Dedifferentiated amniotic fluid mesenchymal stem cell (primary cell): Measurements from ENCODE around the gene MAGED1.
"Not testable (repeated sequence)": the region's sequence is repeated elsewhere in the genome, so short reads cannot be mapped to it uniquely, and the experiment has no call there.

Source experiments
- DNase-seq: peaks from one replicate; pipeline ENCODE4 v3.0.0-alpha.2; 2016; ENCODE audit errors: extremely low spot score

MAGED1 gene

DNA sequence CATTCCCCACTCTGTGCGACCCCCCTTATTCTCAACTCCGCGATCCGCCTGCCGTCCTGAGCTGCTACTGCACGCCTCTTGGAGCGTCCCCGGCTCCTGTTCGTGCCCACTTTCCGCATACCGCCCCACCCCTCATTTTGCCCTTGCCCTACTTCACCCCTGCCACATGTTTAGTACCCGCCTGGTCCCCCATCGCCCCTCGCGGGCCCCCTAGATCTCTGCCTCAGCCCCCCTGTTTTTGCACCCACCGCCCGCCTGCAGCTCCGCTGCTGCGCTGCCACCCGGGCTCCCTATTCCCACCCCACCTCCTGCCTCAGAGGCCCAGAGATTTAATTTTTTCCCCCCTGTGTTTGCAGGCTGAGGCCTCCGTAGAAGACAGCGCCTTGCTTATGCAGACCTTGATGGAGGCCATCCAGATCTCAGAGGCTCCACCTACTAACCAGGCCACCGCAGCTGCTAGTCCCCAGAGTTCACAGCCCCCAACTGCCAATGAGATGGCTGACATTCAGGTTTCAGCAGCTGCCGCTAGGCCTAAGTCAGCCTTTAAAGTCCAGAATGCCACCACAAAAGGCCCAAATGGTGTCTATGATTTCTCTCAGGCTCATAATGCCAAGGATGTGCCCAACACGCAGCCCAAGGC is 1.4 kb downstream of the MAGED1 start:
- no peak for DNase-seq

DNA sequence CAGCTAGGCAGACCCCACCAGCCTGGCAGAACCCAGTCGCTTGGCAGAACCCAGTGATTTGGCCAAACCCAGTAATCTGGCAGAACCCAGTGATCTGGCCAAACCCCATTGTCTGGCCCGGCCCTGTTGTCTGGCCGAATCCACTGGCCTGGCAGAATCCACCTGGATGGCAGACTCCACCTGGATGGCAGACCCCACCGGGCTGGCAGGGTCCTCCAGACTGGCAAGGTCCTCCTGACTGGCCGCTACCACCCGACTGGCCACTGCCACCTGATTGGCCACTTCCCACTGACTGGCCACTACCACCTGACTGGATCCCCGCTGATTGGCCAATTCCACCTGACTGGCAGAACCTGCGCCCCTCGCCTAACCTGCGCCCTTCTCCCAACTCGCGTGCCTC is 3.2 kb downstream of the MAGED1 start:
- DNase-seq = no peak

DNA sequence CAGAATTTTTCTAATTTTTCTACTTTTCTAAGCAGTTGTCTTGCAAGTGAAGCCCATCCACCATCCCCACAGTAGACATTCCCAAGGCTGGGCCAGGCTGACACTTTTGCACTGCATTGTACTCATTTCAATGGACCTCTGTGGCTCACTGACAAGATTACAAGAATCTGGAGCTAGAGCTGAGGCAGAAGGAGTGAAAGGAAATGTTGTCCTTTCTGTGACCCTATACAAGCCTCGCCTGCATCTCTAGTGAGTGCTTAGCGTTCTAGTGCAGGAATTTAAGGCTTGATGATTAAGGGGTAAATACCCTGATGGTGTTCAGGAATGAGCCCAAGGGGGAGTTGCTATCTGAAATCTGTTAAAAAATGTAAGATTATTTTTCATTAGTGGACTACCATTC is 6.3 kb downstream of the MAGED1 start:
- no peak for DNase-seq

DNA sequence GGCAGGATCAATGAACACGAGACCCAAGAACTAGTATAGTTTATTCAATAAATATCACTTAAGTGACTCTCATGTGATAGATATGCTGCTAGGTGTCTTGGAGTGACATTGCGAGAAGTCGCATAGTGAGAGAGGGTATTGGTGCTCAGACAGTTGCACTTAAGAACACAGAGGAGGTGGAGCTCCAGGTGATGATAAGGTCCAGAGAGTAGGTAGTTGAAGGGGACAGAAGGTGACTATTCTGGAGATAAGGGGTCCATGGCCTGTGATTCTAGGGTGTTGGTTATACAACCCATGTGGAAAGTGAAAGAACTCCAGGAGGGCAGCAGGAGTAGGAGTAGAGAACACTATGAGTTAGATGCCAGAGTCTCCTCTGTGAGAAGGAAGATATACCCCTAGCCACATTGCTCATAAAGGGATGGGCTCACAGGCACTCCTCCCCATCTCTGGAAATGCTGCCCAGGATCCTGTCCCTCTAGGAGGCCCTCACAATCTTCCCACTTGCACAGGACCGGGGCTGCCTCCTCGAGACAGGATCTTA is 9.2 kb downstream of the MAGED1 start:
- no peak for DNase-seq

DNA sequence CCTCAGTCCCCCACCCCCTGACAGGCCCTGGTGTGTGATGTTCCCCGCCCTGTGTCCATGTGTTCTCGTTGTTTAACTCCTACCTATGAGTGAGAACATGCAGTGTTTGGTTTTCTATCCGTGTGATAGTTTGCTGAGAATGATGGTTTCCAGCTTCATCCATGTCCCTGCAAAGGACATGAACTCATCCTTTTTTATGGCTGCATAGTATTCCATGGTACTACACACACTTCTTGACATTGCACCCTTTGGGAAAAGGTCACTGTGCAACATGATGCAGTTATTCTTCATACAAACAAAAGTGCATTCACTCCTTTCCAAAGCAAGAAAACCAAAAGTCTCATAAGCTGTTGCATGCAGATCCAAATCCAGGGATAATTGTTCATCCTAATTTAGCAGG is 11.7 kb downstream of the MAGED1 start:
- not testable (repeated sequence) for DNase-seq

DNA sequence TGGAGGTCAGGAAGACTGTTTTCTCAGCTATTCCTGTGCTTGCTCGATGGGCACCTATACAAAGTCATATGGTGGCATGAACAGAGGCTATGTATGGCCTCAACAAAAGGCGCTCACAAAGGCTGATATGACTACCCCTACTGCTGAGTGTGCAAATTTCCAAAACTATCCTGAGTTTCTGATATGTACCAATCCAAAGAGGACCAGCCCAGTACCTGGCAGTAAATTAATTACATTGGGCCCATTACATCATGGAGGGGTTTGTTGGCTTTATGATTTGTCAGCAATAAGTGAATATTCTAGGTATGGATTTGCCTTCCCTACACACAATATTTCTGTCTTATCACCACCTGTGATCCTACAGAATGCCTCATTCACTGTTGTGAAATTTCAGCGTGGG is 12.3 kb downstream of the MAGED1 start:
- DNase-seq = no peak

DNA sequence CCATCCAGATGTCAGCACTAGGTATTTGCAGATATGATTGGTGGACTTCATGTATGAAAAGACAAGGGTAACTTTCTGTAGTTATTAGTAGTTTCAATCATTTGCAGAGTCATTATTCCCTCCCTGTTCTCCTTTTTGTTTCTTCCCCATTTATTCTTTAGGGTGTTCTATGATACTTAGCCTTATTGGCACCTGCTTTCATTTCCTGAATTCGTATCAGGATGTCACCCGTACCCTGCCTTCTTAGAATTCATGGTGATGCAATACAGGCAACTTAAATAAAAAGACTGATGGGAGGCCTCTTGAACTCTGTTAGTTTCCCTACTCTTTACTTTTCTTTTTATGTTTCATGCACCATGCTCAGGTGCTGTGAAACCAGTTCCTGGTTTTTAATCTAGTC is 24.2 kb downstream of the MAGED1 start:
- no peak for DNase-seq

DNA sequence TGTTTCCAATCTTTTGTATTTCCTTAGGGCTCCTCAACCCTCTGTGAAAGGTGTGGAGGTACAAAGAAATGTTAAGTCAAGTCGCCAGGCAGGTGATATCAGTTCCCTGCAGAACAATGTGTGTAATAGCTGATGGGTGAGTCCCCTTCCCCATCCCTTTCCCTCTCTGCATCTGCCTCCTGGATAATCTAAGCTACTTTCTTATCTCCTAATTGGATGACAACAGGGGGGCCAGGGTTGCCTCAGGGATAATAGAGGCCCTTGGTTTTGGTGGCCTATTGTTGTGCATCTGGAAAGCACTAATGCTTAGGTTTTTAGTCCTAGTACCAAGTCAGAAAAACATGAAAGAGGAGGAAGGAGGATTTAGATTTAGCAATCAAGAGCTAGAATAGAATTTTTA is 29.1 kb downstream of the MAGED1 start:
- no peak for DNase-seq

DNA sequence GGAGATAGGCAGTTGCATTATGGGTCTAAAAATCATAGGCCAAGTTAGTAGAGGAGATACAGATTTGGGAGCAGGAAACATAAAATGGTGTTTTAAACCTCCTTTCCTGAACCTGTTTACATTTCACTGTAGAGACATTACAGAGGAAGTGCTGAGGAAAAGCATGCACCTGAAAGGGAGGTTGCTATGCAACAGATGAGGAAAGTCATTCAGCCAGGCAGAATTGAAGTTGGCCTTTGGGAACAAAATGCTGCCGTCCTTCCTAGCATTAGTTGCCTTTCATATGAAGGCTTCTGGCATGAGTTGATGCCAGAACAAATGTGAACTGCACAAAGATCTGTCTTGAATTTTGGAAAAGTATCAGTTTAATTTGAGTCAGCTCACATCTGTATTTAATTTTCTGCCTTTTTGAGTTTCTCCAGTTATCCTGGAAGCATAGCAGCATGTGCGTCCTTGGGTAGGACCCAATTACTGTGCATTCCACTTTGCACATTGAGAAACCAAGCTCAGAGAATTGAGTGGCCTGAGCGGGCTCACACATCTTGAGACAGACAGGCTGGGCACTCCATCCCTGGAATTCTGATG is 38.2 kb downstream of the MAGED1 start:
- no peak for DNase-seq
